ENCODE data around the gene TMEM242. TPM values are rescaled to one million over a fixed set of nuclear protein-coding genes. Genes with fewer than 3 reads are reported as not detected.

TMEM242 gene
- total and polyA plus RNA-seq, 2 of the 8 experiments (the other 6 are each of a cell fraction or from before 2014, with no cell fraction given), result 2.4 to 9.0 TPM

DNA sequence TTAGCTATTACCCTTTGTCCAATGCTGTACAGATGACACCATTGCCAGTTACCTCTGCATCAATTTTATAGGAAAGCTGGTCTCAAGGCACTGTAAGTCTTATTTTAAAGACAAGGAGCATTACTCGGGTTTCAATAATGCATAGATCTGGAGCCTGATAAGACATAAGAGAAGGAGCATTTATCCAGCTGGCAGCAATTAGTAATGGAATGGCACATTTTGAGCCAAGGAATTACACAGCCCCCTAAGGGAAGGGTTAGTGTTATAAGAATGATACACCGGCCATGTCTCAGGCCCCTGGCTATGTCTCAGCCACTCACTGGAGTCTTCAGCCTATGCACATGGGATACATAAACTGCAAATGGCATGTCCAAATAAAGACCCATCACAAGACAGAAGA, 23.1 kb upstream of the TMEM242 start (continued):
- TF ChIP-seq CEBPB (IDR thresholded peaks at IDR 0.05; ENCODE audit: low read depth, low read length) (no peak), RAD21 (IDR thresholded peaks at IDR 0.05 in 1 of 2, conservative IDR thresholded peaks at IDR 0.05 in 1 of 2; ENCODE audit: low read depth in 2 of 2, low read length in 2 of 2) (no peak), SAP30 (IDR thresholded peaks at IDR 0.05; ENCODE audit: insufficient read depth, insufficient replicate concordance, low read length) (no peak), TBP (IDR thresholded peaks at IDR 0.05; ENCODE audit: low read depth, low read length) (no peak), HDAC6 (IDR thresholded peaks at IDR 0.05; ENCODE audit: low read depth, low read length) (no peak)

Measured in H1 (cell line).